ENCODE results near the gene TMEM130. TPM values are rescaled to one million over a fixed set of nuclear protein-coding genes. Genes with fewer than 3 reads are reported as not detected.

Gene TMEM130
- total and polyA plus RNA-seq, 2 experiments from 2014 or later, result 1.5 to 2.0 TPM

GRCh38 chr7:98802781-98803110 lies 67.1 kb downstream of the TMEM130 start:
- peaks cover 4% of the 10 kb centered on the region; the same call in 2 of the 3 replicates for H3K4me1 Mint-ChIP-seq
- no peak overlapping the region for H3K4me3 Mint-ChIP-seq
- H3K27me3 Mint-ChIP-seq (ENCODE audit: insufficient read depth, low read depth, poor library complexity), result peaks cover 5% of the 10 kb centered on the region
- DNase-seq (ENCODE audit: low spot score), result no peak
- TF ChIP-seq EZH2 (IDR thresholded peaks at IDR 0.05; ENCODE audit: low read depth, unreplicated experiment) (no peak), STAT1 (IDR thresholded peaks at IDR 0.05; ENCODE audit: unreplicated experiment) (no peak), CREB1 (CRISPR knock-in tag; IDR thresholded peaks at IDR 0.05; ENCODE audit: low read depth) (no peak), NANOG (IDR thresholded peaks at IDR 0.05; ENCODE audit: borderline replicate concordance) (no peak), ETS1 (IDR thresholded peaks at IDR 0.05) (no peak), JUNB (IDR thresholded peaks at IDR 0.05; ENCODE audit: unreplicated experiment) (no peak), REST (IDR thresholded peaks at IDR 0.05; ENCODE audit: unreplicated experiment) (no peak), EZH2phosphoT487 (IDR thresholded peaks at IDR 0.05; ENCODE audit: unreplicated experiment) (no peak)
- Histone ChIP-seq H3K4me1 (ENCODE audit: insufficient read depth) (no peaks in the 10 kb centered on the region), H3K4me2 (no peak overlapping the region), H3K79me2 (replicated peaks; ENCODE audit: insufficient read depth) (no peaks in the 10 kb centered on the region), H3F3A (replicated peaks; ENCODE audit: low read depth) (no peaks in the 10 kb centered on the region), H3K27me3 (ENCODE audit: insufficient read depth) (no peaks in the 10 kb centered on the region), H4K20me1 (replicated peaks; ENCODE audit: insufficient read depth) (no peaks in the 10 kb centered on the region), H3K36me3 (ENCODE audit: insufficient read depth) (no peaks in the 10 kb centered on the region), H3K9me2 (ENCODE audit: insufficient read depth) (no peaks in the 10 kb centered on the region), H3K27ac (ENCODE audit: low read depth) (no peak overlapping the region), H2AFZ (no peak overlapping the region), H3K4me3 (no peak overlapping the region)
- no peak for ATAC-seq
- peaks cover 14% of the 10 kb centered on the region for H3K9me3 Mint-ChIP-seq
- H3K36me3 Mint-ChIP-seq (ENCODE audit: low read depth), result no peaks in the 10 kb centered on the region; the same call in 2 of the 3 replicates
- H3K27ac Mint-ChIP-seq, result no peak overlapping the region

GRCh38 chr7:98802088-98802780 lies 67.6 kb downstream of the TMEM130 start:
- Histone ChIP-seq H3K4me2 (no peak overlapping the region), H2AFZ (no peak overlapping the region), H3K4me3 (no peak overlapping the region), H3K36me3 (ENCODE audit: insufficient read depth) (no peaks in the 10 kb centered on the region), H4K20me1 (replicated peaks; ENCODE audit: insufficient read depth) (no peaks in the 10 kb centered on the region), H3K27ac (ENCODE audit: low read depth) (no peak overlapping the region), H3K9me2 (ENCODE audit: insufficient read depth) (no peaks in the 10 kb centered on the region), H3K4me1 (ENCODE audit: insufficient read depth) (no peaks in the 10 kb centered on the region), H3F3A (replicated peaks; ENCODE audit: low read depth) (no peaks in the 10 kb centered on the region), H3K27me3 (ENCODE audit: insufficient read depth) (no peaks in the 10 kb centered on the region), H3K79me2 (replicated peaks; ENCODE audit: insufficient read depth) (no peaks in the 10 kb centered on the region)
- peaks cover 5% of the 10 kb centered on the region for H3K27me3 Mint-ChIP-seq (ENCODE audit: insufficient read depth, low read depth, poor library complexity)
- peaks cover 2% of the 10 kb centered on the region; the same call in 2 of the 3 replicates for H3K4me1 Mint-ChIP-seq
- TF ChIP-seq EZH2 (IDR thresholded peaks at IDR 0.05; ENCODE audit: low read depth, unreplicated experiment) (no peak), NANOG (IDR thresholded peaks at IDR 0.05; ENCODE audit: borderline replicate concordance) (no peak), CTCF (conservative IDR thresholded peaks at IDR 0.05; ENCODE audit: low read depth in 2 of 2) (no peak)
- H3K4me3 Mint-ChIP-seq, result no peak overlapping the region
- peaks cover 14% of the 10 kb centered on the region; the same call in 2 of the 3 replicates for H3K9me3 Mint-ChIP-seq
- DNase-seq (ENCODE audit: low spot score), result peak; percentile 25
- ATAC-seq, result peak; percentile 45
- no peak overlapping the region for H3K27ac Mint-ChIP-seq
- no peaks in the 10 kb centered on the region; the same call in 2 of the 3 replicates for H3K36me3 Mint-ChIP-seq (ENCODE audit: low read depth)
